Stomach (tissue), 4 donors: ENCODE data around the gene PRDM5.

Source experiments
- CTCF ChIP-seq, 7 experiments: fragments of 450-650 bp in 4 of 7; fragments of 200-600 bp in 3 of 7; sonication (generic) in 3 of 7; IDR thresholded peaks; one replicate each; pipeline ENCODE4 v1.5.1; 2016 to 2019; ENCODE audit warnings: antibody characterized with exemption in 7 of 7, control low read depth in 2 of 7, mild to moderate bottlenecking in 1 of 7
- POLR2AphosphoS5 ChIP-seq, 3 donors: sonication (generic); formaldehyde crosslinking; IDR thresholded peaks; one replicate each; pipeline ENCODE4 v1.6.1; 2016; ENCODE audit warnings: antibody characterized with exemption in 3 of 3

GRCh38 chr4:120761070-120761469, 161.5 kb downstream of the PRDM5 start:
- TF ChIP-seq CTCF (IDR thresholded peaks at IDR 0.05) (no peak), POLR2AphosphoS5 (IDR thresholded peaks at IDR 0.05) (no peak)
